Right kidney (tissue), 1 donor: ENCODE measurements around the gene CTBP2.

Source experiments
- DNase-seq: peaks from one replicate; pipeline ENCODE4 v3.0.0-alpha.2; 2016

Gene CTBP2

DNA sequence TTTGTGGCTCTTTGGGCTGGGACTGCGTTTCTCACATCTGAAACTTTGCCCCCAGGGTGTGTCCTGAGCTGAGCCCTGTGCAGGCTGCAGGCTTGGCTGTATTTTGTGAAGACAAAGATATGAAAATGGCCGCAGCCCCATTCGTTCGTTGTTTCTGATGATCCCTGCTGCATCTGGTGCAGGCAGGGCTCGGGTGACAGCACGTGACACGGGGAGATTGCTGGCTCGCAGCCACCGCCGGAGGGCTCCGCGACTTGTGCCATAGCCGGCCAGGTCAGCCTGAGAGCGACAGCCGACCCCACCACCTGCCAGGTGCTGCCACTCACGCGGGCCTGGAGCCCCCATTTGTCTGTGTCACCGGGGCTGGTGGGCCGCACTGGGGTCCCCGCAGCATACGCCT, 137.1 kb downstream of the CTBP2 start:
- DNase-seq, result peak; percentile 51

GRCh38 chr10:125022671-125023070, 137.7 kb downstream of the CTBP2 start:
- no peak for DNase-seq

DNA sequence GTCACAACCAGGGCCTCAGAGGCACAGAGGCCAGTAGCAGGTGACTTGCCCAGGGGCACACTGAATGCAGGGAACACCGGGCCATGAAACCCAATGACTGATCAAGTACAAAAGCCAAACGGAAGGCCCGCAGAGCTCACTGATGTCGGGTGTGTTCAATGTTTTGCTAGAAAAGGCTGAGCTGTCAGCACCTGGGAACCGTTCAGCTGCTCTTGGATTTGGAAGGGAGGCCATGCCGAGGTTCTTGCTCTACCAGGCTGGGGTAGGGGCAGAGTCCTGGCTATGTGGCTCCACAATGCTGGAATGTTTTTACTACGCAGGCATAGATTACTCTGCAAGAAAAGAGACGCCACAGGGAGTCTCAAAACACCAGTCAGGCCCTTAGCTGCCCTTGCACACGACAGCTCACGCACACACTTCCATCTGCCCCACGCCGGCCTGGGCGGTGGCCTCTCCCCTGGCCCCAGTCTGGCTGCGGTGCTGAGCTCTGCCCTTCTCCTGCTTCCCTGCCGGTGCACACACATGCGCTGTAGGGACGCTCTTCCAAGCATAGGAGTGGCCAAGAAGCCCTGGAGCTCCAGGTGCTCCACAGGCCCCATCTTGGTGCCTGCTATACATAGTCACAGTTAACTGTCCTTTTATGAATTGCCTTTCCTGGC, 138.5 kb downstream of the CTBP2 start:
- no peak for DNase-seq

DNA sequence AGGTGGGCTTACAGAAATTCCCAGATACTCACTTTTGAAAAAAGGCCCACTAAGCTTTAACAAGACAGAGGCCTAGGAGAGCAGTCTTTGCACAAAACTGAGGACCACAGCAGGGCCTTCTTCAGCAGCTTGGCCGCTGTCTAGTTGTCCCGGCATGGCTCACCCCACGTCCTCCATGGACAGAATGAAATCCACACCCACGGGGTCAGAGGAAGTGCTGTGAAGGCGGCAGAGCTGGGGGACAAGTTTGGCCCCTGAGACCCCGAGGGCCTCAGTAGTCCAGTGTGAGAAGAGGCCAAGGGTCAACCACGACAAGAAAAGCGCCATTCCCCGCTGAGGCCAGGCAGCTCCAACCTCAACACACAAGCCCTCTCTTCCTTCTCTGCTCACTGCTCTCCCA, 139.5 kb downstream of the CTBP2 start:
- no peak for DNase-seq

DNA sequence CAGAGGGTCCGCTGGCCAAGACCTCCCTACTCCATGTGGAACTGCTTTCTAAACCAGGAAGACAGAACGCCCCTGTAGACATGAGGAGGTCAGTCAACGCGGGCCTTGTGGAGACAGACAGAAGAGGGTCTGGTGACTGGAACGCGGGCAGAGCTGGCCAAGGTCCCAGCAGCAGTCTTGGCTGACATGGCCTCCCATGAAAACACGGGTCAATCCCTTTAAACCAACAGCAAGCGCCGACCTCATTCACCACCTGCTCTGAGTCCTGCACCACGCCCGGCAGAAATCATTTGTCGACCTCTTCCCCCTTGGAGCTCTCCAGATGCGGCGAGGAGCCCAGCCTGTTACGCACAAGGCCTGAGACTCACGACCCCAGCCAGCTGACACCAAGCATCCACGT, 140.0 kb downstream of the CTBP2 start:
- DNase-seq, result no peak

GRCh38 chr10:125018576-125019143, 141.7 kb downstream of the CTBP2 start:
- DNase-seq, result no peak

DNA sequence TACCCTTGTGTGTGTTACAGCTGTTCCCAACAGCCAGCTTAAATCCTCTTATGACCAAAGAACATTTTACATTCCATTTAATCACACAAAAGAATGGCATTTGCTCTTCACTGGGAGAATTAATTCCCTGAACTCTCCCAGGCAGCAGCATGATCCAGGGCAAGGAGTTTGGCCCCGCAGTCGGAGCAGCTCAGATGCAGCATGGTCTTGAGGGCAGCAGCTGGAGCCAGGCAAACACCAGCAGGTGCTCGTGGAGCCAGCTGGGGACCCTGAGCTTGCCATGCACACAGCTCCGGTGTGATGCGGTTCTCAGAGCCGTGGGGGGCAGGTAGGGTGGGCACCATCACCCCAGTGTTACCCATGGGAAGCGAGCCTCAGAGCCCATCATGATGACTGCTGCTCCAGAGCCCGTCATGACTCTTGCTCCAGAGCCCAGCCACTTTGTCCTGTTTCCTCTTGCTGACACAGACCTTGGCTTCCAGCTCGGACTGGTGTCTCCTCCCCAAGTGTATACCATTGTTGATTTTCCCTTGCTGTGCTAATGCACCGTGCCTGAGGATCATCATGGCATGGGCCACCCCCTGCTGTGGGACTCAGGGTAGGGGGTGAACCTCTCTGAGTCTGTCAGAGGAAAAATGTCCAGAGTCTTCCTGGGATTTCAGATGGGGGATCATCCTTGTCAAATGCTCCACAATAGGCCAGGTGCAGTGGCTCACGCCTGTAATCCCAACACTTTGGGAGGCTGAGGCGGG, 142.6 kb downstream of the CTBP2 start:
- no peak for DNase-seq

DNA sequence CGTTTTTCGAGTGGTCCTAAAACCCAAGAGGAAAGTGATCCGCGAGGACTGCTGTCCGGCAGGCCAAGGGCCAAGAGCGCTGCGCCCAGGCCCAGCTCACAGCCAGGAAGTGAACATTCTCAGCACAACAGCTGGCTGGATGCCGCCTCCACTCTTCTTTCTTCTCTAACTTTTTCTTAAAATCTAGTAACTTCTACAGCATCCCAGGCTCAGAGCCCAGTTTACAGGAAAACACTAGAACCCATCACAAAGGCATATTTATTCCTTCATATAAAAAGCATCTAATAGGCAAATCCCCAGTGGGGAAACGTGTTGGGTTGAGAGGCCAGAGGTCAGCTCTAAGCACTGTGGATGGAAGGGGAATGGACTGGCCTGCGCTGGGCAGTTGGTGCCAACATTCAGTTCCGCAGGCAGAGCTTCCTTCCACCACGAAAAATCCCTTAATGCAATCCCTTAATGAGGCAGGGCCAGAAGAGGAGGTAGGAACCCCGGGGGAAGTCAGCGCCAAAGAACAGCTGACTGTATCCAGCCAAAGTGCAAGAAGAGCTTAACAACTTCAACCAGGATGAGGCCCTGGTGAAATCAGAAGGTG, 143.7 kb downstream of the CTBP2 start:
- no peak for DNase-seq

GRCh38 chr10:125016123-125016522, 144.2 kb downstream of the CTBP2 start:
- DNase-seq, result no peak

DNA sequence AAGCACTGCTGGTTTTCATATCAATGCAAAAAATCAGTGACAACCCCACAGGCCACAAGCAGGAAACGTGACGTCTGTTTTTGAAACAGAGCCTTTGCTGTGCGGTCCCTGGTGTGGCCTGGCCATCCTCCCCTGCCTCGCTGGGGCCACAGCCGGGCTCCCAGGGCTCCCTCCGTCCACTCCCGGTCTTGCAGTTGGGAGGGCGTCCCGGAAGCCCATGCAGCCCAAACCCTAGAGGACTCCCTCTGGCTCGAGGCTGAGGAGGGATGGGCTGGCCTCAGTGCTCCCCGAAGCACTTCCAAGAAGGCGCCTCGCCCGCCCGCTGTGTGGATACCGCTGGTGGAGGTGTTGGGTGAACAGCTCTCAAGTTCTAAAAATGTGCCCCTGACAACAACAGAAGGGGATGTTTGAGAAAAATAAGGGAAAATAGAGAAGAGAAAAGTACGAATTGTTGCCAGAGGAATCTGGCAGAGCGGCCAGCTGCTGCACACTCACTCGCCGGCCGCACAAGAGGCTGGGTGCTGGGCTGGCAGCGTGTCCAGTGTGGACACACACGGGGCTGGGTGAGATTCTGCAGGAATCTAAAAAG, 144.9 kb downstream of the CTBP2 start:
- DNase-seq, result no peak

- DNase-seq, result no peak
Measured at GRCh38 chr10:125014836-125015355, 145.5 kb downstream of the CTBP2 start.

- DNase-seq, result no peak
Measured at GRCh38 chr10:125014086-125014830, 146.1 kb downstream of the CTBP2 start.

DNA sequence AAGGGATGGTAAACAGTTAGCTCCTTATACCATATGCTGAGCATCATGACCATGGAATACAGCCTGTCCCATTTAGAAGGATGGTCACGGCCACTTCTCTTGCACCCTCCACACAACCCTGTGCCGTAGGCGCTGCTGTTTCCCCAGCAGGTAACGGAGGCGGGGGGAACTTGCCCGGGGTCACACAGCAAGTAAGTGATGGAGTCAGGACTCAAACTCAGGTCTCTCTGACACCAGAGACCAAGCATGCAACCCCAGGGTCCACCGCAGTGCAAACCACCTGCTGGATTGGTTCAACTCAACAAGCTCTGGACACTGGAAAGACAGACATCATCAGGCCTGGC, 146.9 kb downstream of the CTBP2 start:
- no peak for DNase-seq

DNA sequence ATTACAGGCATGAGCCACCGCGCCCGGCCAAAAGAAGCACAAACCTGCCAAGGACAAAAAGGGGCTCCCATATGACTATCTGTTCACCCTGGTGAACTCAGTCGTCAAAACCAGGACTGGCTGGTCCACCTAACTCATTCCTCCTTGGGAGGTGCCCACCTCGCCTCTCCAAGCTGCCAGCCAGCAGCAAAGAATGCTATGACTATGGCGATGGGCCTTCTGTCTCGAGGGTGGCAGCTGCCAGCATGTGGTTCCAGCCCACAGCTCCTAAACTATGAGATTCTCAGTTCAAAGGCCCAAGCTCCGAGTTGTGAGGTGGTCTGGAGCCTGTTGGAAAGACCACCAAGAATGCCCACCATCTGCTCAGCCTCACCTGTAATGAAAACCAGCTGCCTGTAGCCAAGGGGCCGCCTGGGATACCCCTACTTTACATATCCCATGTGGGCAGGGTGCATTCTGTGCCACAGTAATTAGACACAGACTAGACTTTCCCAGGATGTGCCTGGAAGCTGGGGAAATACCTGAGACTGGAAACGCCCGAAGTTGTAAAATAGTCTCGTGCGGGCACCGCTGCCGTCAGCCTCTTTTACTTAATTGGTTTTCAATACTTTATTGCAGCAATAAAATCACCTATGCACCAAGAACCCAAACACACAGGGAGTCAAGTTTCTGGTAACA, 147.4 kb downstream of the CTBP2 start:
- no peak for DNase-seq

DNA sequence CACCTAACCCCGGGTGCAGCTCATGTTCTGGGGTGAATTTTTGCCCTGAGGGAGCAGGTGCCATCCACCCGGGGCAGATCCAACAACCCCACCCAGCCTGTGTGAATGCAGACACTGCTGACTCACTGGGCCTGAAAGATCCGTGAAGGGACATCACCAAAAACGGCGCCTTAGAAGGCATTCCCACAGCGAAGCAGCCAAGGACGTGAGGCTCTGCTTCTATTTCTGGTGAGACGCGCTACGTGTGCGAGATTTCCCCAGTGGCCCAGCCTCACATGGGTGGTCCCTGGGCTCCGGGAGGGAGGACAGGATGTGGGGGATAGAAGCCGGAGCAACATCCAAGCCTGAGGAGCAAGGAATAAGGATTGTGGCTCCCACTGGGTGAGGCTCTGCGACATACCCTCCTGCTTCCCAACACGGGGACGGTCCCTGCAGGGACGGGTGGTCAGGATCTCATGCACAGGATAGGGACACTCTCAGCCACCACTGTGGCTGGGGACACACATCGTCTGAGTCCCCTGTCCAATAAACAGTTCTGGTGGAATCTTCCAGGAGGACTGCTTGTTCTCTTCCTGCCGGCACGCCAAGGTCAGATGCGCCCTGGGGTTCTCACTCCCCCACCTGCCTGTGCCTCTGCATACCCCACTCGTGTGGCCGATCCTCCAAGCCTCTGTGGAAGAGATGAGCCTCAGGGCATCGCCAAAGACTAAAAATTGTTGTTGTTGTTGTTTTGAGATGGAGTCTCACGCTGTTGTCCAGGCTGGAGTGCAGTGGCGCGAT, 148.2 kb downstream of the CTBP2 start:
- no peak for DNase-seq

- no peak for DNase-seq
Measured at GRCh38 chr10:125011171-125011925, 149.0 kb downstream of the CTBP2 start.

DNA sequence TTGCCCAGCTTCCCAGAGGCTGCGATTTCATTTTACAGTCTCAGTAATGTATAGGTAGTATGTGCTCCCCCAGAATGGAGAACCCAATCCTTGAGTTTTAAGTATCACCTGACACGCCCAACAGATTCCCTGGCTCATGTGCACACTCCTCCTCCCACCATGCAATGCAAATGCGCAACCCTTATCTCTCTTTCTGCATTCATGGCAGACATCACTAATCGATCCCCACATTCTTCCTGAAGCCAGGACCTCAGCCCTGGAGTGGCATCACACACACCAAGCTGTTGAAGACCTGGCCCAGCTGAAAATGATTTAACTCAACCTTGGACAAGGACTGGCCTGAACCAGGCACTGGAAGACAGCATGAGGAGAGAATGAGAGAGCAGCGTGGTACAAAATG, 150.0 kb downstream of the CTBP2 start:
- DNase-seq, result no peak

DNA sequence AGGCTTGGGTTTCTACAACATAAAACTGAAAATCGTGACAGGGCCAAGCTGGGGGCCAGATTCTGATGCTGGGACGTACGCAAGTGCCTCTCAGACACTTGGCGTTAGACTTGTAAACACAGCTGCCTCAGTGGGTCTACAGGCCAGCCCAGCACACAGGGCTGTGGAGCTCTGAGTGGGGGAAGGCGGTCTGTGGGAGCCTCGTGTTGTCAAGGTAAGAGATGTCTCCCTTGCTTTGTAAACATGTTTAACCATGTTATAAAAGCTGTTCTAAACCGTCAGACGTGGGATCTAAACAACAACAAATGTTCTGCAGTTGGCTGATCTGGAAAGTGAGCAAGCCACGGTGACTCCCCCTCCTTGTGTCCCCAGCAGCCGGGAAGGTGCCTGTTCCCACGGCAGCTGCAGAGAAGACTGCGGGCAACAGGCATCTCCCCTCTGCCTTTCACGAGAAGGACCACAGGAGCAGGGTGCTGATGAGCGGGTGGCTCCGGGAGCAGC, 150.7 kb downstream of the CTBP2 start:
- no peak for DNase-seq
